ENCODE data around the gene SPIRE1.

The SPIRE1 gene

DNA sequence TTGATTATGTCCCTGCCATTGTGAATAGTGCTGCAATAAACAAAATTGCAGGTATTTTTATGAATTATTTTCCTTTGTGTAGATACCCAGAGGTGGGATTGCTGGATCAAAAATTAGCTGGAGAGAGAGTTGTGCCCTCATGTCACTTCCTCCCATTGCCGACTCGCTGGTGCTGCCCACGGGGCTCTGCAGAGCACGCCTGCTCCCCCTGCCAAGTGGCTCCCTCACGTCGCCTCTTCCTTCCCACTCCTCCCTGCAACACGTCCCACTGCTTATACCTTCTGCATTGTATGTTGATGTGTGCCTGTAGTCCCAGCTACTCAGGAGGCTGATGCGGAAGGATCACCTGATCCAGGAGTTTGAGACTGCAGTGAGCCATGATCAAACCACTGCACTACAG lies 222.0 kb downstream of the SPIRE1 start:
- Histone ChIP-seq H3K9me3 (ENCODE audit: control insufficient read depth, low read length) (no peaks in the 10 kb centered on the region), H3K9ac (no peak overlapping the region), H3K4me3 (ENCODE audit: low read depth, low read length) (no peak overlapping the region), H3K4me1 (no peaks in the 10 kb centered on the region), H3K4me2 (ENCODE audit: low read length) (no peak overlapping the region), H3K27ac (no peak overlapping the region), H3K79me2 (no peaks in the 10 kb centered on the region), H3K27me3 (ENCODE audit: control insufficient read depth, insufficient read depth, low read length) (no peaks in the 10 kb centered on the region), H2AFZ (no peak overlapping the region), H3K36me3 (ENCODE audit: control insufficient read depth, insufficient read depth, low read length) (no peaks in the 10 kb centered on the region)
- TF ChIP-seq, protein P1, sequence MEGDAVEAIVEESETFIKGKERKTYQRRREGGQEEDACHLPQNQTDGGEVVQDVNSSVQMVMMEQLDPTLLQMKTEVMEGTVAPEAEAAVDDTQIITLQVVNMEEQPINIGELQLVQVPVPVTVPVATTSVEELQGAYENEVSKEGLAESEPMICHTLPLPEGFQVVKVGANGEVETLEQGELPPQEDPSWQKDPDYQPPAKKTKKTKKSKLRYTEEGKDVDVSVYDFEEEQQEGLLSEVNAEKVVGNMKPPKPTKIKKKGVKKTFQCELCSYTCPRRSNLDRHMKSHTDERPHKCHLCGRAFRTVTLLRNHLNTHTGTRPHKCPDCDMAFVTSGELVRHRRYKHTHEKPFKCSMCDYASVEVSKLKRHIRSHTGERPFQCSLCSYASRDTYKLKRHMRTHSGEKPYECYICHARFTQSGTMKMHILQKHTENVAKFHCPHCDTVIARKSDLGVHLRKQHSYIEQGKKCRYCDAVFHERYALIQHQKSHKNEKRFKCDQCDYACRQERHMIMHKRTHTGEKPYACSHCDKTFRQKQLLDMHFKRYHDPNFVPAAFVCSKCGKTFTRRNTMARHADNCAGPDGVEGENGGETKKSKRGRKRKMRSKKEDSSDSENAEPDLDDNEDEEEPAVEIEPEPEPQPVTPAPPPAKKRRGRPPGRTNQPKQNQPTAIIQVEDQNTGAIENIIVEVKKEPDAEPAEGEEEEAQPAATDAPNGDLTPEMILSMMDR (IDR thresholded peaks at IDR 0.05), result no peak

DNA sequence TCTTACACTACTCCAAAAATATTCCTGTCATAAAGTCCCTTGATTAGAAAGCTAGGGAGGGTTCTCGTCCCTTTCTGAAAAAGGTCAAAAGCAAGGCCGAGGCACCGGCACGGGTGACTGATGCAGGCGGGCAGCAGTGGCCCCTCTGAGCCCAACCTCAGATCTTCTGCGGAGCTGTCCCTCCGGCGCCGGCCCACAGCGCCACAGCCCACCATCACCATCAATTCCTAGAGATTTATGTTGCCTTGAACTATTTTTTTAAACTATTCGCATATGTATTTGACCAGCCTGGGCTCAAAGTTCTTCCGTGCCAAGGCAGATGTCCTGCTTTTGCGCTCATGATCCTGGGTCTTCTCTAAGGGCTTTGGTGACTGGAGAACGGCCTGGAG lies 223.4 kb downstream of the SPIRE1 start:
- Histone ChIP-seq H3K36me3 (ENCODE audit: control insufficient read depth, insufficient read depth, low read length) (no peaks in the 10 kb centered on the region), H3K4me3 (ENCODE audit: low read depth, low read length) (no peak overlapping the region), H3K9ac (no peak overlapping the region), H3K4me2 (ENCODE audit: low read length) (no peak overlapping the region), H3K27ac (no peak overlapping the region), H3K27me3 (ENCODE audit: control insufficient read depth, insufficient read depth, low read length) (no peaks in the 10 kb centered on the region), H3K9me3 (ENCODE audit: control insufficient read depth, low read length) (no peaks in the 10 kb centered on the region), H3K4me1 (no peaks in the 10 kb centered on the region), H3K79me2 (no peaks in the 10 kb centered on the region), H2AFZ (no peak overlapping the region)
- TF ChIP-seq, protein P1 (IDR thresholded peaks at IDR 0.05), result no peak

DNA sequence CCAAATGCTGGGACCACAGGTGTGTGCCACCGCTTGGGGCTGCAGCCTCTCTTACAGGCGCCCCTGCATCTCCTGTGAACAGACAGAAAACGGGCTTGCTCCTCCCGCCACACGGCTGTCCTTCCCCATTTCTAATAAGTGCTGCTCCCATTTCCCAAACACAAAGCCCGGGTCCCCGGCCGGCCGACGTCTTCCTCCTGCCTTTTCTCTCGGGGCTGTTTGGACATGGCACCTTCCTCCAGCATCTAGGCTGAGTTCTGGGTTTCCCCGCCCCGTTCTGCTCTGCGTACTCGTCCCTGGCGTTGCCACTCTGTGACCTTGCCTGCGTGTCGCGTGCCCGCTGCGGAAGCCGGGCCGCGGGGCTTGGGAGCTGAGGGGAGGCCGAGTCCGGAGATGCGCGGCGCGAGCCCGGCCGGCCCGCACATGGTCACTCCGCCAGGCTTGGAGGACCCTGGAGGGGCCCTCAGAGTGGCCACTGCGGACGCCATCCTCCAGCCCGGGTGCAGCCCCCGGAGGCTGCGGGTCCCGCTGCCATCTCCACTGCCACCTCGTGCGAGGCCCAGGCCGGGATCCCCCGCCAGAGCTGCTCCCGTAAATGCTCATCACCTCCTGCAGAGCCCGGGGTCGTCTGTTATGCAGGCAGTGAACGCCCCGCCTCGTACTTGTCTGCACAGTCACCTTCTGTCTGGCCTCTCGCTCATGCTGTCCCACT lies 223.9 kb downstream of the SPIRE1 start:
- Histone ChIP-seq H3K4me1 (no peaks in the 10 kb centered on the region), H3K4me2 (ENCODE audit: low read length) (no peak overlapping the region), H3K9ac (no peak overlapping the region), H3K27me3 (ENCODE audit: control insufficient read depth, insufficient read depth, low read length) (no peaks in the 10 kb centered on the region), H3K27ac (no peak overlapping the region), H3K9me3 (ENCODE audit: control insufficient read depth, low read length) (no peaks in the 10 kb centered on the region), H3K4me3 (ENCODE audit: low read depth, low read length) (no peak overlapping the region), H2AFZ (no peak overlapping the region), H3K36me3 (ENCODE audit: control insufficient read depth, insufficient read depth, low read length) (no peaks in the 10 kb centered on the region), H3K79me2 (no peaks in the 10 kb centered on the region)
- TF ChIP-seq, protein P1 (IDR thresholded peaks at IDR 0.05), result no peak

DNA sequence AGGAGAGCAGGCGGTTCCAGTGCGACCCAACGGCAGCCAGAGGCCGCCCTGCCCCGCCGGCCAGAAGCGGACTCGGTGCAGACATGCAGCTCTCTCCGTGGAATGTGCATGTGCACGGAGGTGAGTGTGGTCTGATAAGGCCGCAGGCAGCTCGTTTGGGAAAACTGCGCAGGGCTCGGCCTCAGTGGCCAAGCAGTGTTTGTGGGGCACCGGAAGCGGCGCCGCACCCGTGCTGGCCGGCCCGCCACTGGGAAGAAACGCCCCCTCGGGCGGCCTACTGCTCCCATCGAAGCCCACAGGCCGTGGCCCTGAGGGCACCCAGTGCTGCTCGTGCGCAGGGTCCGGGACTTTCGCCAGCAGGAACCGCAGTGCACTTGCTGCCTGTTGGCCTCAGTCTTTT lies 225.0 kb downstream of the SPIRE1 start:
- Histone ChIP-seq H3K27me3 (ENCODE audit: control insufficient read depth, insufficient read depth, low read length) (no peaks in the 10 kb centered on the region), H3K27ac (no peak overlapping the region), H3K36me3 (ENCODE audit: control insufficient read depth, insufficient read depth, low read length) (no peaks in the 10 kb centered on the region), H3K4me2 (ENCODE audit: low read length) (no peak overlapping the region), H2AFZ (no peak overlapping the region), H3K79me2 (no peaks in the 10 kb centered on the region), H3K4me3 (ENCODE audit: low read depth, low read length) (no peak overlapping the region), H3K9me3 (ENCODE audit: control insufficient read depth, low read length) (no peaks in the 10 kb centered on the region), H3K4me1 (no peaks in the 10 kb centered on the region), H3K9ac (no peak overlapping the region)
- TF ChIP-seq, protein P1 (IDR thresholded peaks at IDR 0.05), result no peak

DNA sequence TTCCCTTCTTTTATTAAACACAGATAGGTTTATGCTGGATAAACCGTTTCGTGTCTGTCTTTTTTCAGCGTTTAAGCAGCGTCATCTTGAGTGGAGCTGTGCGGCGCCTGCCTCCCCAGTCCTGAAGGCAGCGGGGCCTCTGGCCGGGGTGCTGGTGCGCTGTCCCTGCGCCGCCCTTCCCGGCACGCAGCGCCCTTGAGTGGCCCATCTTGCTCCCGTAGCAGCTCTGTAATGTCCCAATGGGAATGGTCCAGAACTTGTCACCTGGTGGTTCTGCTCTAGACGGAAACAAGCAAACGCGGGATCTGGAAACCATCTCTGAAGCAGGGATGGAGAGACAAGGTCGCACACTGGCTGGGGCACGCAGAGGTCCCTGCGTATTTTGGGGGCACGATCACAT lies 225.7 kb downstream of the SPIRE1 start:
- Histone ChIP-seq H3K4me2 (ENCODE audit: low read length) (no peak overlapping the region), H3K9me3 (ENCODE audit: control insufficient read depth, low read length) (no peaks in the 10 kb centered on the region), H3K4me3 (ENCODE audit: low read depth, low read length) (no peak overlapping the region), H2AFZ (no peak overlapping the region), H3K27ac (no peak overlapping the region), H3K4me1 (no peaks in the 10 kb centered on the region), H3K79me2 (no peaks in the 10 kb centered on the region), H3K27me3 (ENCODE audit: control insufficient read depth, insufficient read depth, low read length) (no peaks in the 10 kb centered on the region), H3K9ac (no peak overlapping the region), H3K36me3 (ENCODE audit: control insufficient read depth, insufficient read depth, low read length) (no peaks in the 10 kb centered on the region)
- TF ChIP-seq, protein P1 (IDR thresholded peaks at IDR 0.05), result no peak
